NOMO-1 treated with dmso at 0.1 percent for 144 hours (cell line): ENCODE measurements around the gene LRRTM4.

Experiments used
- DNase-seq: peaks from one replicate; lab custom pipeline; 2025; ENCODE audit not compliant: unreplicated experiment; lab: John Stamatoyannopoulos, UW

The LRRTM4 gene

GRCh38 chr2:76928026-76928425 lies 594.1 kb downstream of the LRRTM4 start:
- no peak for DNase-seq

- no peak for DNase-seq
Observed at GRCh38 chr2:76921006-76921405, 601.2 kb downstream of the LRRTM4 start.

GRCh38 chr2:76895469-76895868 lies 626.7 kb downstream of the LRRTM4 start:
- DNase-seq = no peak

- no peak for DNase-seq
Observed at GRCh38 chr2:76870581-76870980, 651.6 kb downstream of the LRRTM4 start.

GRCh38 chr2:76870011-76870410 lies 652.2 kb downstream of the LRRTM4 start:
- no peak for DNase-seq

GRCh38 chr2:76867854-76868253 lies 654.3 kb downstream of the LRRTM4 start:
- DNase-seq = no peak

GRCh38 chr2:76866464-76866863 lies 655.7 kb downstream of the LRRTM4 start:
- no peak for DNase-seq

- DNase-seq = no peak
Observed at GRCh38 chr2:76862901-76863300, 659.3 kb downstream of the LRRTM4 start.

GRCh38 chr2:76861708-76862107 lies 660.5 kb downstream of the LRRTM4 start:
- DNase-seq = no peak

- DNase-seq = no peak
Observed at GRCh38 chr2:76851000-76851399, 671.2 kb downstream of the LRRTM4 start.

GRCh38 chr2:76849086-76849485 lies 673.1 kb downstream of the LRRTM4 start:
- DNase-seq = no peak

- no peak for DNase-seq
Observed at GRCh38 chr2:76839826-76840225, 682.4 kb downstream of the LRRTM4 start.

GRCh38 chr2:76829374-76830234 lies 692.6 kb downstream of the LRRTM4 start:
- DNase-seq = no peak

- no peak for DNase-seq
Observed at GRCh38 chr2:76826691-76827090, 695.5 kb downstream of the LRRTM4 start.

- DNase-seq = no peak
Observed at GRCh38 chr2:76825140-76825970, 696.8 kb downstream of the LRRTM4 start.

- DNase-seq = no peak
Observed at GRCh38 chr2:76821731-76822130, 700.4 kb downstream of the LRRTM4 start.

GRCh38 chr2:76813084-76813483 lies 709.1 kb downstream of the LRRTM4 start:
- DNase-seq = no peak

GRCh38 chr2:76812156-76812555 lies 710.0 kb downstream of the LRRTM4 start:
- DNase-seq = no peak

- DNase-seq = no peak
Observed at GRCh38 chr2:76809136-76809535, 713.0 kb downstream of the LRRTM4 start.

- DNase-seq = no peak
Observed at GRCh38 chr2:76808732-76809131, 713.4 kb downstream of the LRRTM4 start.

- no peak for DNase-seq
Observed at GRCh38 chr2:76793647-76794334, 728.4 kb downstream of the LRRTM4 start.
